Measurements from ENCODE around the gene FAT1. TPM values are rescaled to one million over a fixed set of nuclear protein-coding genes. Genes with fewer than 3 reads are reported as not detected.

Gene FAT1
- total RNA-seq, 1 donor from 2014 or later, result 50.3 TPM

DNA sequence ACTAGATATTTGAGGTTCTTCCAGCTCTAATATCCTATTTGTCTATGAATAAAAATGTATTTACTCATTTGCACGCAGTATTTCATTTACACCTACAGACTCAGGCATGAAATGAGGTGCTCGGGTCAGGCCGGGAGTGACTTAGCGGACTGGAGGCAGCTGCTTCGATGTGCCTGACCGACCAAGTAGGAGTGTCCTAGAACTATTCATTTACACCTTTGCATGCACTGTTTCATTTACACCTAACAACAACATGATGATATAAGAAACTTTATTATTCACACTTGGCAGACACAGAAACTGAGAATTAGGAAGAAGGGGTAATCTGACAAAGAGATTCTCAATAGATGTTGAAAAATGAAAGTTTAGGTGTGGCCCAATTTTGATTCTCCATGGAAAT is 28.7 kb upstream of the FAT1 start:
- DNase-seq (ENCODE audit: low spot score), result no peak

- no peak for DNase-seq (ENCODE audit: low spot score)
Observed at GRCh38 chr4:186749611-186750281, 26.1 kb upstream of the FAT1 start.

GRCh38 chr4:186746581-186746980 is 22.9 kb upstream of the FAT1 start:
- no peak for DNase-seq (ENCODE audit: low spot score)

GRCh38 chr4:186743261-186743660 is 19.6 kb upstream of the FAT1 start:
- no peak for DNase-seq (ENCODE audit: low spot score)

DNA sequence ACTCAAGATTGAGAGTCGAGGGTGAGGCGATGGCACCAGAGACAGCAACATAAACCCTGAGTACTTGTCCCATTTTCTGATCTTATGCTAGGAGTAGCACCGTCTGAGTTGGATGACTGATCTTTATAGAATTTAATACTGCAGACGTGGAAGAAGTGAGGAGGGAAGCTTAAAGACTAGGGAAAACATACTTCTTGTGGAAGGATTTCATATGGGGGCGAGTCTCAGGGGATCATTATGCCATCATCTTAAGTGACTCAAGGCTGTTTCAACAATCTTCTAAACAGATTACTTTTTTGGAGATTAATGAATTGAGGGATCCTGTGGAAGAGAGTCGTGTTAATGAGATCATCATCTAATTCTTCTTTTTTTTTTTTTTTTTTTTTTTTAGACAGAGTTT is 17.2 kb upstream of the FAT1 start:
- DNase-seq (ENCODE audit: low spot score), result no peak

GRCh38 chr4:186739802-186740434 is 16.3 kb upstream of the FAT1 start:
- no peak for DNase-seq (ENCODE audit: low spot score)

DNA sequence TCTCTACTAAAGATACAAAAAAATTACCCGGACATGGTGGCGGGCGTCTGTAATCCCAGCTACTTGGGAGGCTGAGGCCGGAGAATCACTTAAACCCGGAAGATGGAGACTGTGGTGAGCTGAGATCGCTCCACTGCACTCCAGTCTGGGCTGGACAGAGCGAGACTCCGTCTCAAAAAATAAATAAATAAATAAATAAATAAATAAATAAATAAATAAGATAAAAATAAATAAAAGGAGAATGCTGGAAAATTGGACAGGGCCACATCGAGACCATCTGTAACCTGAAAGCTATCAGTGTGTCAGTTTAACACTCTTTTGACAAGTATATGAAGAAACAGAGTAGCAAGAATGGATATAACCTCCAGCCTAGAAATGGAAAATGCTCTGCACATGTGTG is 15.7 kb upstream of the FAT1 start:
- no peak for DNase-seq (ENCODE audit: low spot score)

DNA sequence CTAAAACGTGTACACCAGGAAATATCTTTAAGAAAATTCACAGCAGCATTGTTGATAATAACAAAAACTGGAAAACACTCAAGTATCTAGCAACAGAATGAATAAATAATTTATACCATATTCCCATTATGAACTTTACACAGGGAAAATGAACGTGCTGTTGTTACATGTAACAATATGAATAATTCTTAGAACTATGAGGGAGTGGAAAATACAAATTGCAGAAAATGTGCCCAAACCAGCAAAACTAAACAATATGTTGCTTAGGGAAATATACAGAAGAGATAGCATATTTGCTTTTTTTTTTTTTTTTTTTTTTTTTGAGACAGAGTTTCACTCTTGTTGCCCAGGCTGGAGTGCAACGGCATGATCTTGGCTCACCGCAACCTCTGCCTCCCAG is 14.8 kb upstream of the FAT1 start:
- no peak for DNase-seq (ENCODE audit: low spot score)

DNA sequence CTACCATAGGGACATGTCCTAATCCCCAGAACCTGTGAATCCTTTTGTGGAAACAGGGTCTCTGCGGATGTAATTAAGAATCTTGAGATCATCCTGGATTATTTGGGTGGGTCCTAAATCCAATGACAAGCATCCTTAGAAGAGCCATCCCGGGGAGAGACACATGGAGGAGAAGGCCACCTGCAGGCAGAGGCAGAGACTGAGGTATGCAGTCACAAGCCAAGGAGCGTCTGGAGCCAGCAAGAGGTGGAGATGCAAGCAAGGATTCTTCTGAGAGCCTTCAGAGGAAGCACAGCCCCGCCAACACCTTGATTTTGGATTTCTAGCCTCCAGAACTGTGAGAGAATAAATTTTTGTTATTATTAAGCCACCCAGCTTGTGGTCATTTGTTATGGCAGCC is 13.8 kb upstream of the FAT1 start:
- no peak for DNase-seq (ENCODE audit: low spot score)

- DNase-seq (ENCODE audit: low spot score), result no peak
Observed at GRCh38 chr4:186736466-186736865, 12.8 kb upstream of the FAT1 start.

GRCh38 chr4:186734251-186734650 is 10.6 kb upstream of the FAT1 start:
- DNase-seq (ENCODE audit: low spot score), result no peak

DNA sequence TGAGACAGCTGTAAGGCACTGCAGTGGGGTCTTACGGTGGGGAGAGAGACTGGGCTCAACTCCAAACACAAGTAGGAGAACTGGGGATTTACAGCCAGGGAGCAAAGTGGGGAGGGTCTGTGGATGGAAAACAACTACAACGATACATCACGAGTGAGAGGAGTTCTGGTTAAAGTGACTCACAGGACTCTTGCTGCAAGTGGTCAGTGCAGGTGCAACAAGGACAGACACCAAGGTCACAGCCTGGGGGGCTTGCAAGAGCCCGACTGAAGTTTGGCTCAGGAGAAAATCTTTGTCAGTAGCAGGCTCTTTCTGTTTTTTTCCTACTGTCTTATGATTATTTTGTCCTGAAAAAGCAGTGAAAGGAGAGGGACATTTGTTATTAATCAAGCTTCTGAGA is 10.1 kb upstream of the FAT1 start:
- no peak for DNase-seq (ENCODE audit: low spot score)

DNA sequence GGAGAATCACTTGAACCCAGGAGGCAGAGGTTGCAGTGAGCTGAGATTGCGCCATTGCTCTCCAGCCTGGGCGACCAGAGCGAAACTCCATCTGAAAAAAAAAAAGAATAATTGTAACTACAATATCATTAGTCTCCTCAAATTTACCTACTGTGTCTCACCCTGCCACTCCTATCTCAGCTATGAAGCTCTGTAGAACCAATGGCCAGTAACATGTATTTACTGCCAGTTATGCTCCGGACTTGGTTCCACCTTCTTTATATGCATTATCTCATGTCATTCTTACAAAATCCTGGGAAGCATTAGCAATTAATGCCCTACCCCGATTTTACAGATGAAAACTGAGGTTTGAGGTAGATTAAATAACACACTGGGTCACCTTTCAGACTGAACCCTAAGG is 7.0 kb upstream of the FAT1 start:
- DNase-seq (ENCODE audit: low spot score), result no peak

GRCh38 chr4:186729856-186730255 is 6.2 kb upstream of the FAT1 start:
- DNase-seq (ENCODE audit: low spot score), result no peak

DNA sequence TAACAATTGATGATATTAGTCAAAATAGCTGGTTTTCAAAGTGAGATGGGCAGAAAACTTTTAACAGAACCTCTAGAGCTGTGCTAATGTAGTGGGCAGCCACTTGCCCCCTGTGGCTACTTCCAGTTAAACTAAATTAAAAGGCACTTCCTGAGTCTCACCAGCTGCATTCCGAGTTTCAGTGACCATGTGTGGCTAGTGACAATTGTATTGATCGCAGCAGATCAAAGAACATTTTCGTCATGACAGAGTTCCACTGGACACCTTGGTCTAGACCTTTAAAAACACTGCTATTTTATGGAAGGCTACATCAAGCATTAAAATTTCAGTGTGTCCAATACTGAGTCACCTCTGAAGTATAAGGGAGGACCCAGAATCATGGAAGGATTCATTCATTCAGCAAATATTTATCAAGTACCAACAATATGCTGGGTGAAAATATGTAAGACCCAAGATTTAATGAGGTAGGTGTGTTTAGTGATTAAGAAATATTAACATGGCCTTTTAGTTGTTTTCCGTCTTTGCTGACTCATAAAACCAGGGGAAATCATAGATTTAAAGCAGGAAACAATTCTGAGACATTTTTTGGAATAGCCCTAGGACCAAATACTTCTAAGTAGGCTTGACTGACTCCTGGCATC is 5.1 kb upstream of the FAT1 start:
- DNase-seq (ENCODE audit: low spot score), result no peak

DNA sequence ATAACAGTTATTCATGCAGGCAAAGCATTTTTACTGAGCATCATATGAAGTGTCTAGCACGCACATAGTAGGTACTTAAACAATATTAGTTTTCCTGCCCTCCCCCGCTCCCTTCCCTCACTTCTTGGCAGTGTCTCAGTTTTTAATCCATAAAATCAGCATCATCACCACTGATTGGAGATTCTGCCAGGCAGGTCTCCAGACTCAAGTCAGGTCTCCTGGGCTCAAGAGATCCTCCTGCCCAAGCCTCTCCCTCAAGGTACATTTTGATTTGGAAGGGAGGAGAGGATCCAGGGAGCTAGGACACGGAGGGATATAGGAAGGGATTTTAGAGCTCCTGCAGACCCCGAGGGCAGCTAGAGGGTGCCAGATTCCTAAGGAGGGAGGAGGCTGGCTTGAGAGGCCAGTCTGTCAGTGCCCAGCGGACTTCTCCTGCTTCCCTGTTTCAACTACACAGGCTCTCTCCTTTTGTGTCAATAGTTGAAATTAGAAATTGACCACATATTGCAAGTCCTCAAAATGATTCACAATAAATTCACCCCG is 4.4 kb upstream of the FAT1 start:
- no peak for DNase-seq (ENCODE audit: low spot score)

DNA sequence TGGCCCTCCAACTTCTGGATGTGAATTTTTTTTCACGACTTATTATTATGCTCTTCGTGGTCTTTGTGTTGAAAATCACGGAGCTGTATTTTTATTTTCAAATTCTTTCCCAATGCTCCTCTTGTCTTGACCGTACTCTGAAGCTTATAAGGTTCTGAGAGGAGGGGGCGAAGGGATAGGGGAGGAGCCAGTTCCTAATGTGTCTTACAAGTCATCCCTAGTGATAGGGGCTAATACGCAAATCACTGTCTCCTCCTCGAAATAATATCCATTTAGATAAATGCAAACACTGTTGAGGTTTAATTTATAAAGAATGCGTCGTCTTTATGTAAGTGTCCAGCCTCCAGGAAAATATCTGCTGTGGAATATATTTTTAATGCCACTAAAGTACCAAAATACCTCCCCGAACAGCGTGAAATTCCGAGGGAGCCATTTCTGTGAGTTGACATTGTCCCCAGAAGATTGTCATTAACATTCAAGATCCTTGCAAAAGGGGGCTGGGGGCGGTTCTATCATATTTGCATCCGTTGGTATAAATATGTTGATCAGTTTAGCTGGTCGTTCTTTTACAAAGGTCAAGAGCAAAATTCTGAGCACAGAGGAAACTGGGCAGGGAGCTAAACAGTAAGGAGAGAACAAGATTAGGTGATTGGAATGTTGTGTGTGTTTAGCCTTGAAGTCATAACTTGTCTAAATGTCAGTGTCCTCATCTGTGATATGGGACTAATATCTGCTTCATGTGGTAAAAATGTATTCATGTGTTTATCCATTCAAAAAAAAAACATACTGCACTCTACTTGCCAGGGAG is 3.7 kb upstream of the FAT1 start:
- no peak for DNase-seq (ENCODE audit: low spot score)

GRCh38 chr4:186726426-186727168 is 2.9 kb upstream of the FAT1 start:
- peak; percentile 94 for DNase-seq (ENCODE audit: low spot score)

DNA sequence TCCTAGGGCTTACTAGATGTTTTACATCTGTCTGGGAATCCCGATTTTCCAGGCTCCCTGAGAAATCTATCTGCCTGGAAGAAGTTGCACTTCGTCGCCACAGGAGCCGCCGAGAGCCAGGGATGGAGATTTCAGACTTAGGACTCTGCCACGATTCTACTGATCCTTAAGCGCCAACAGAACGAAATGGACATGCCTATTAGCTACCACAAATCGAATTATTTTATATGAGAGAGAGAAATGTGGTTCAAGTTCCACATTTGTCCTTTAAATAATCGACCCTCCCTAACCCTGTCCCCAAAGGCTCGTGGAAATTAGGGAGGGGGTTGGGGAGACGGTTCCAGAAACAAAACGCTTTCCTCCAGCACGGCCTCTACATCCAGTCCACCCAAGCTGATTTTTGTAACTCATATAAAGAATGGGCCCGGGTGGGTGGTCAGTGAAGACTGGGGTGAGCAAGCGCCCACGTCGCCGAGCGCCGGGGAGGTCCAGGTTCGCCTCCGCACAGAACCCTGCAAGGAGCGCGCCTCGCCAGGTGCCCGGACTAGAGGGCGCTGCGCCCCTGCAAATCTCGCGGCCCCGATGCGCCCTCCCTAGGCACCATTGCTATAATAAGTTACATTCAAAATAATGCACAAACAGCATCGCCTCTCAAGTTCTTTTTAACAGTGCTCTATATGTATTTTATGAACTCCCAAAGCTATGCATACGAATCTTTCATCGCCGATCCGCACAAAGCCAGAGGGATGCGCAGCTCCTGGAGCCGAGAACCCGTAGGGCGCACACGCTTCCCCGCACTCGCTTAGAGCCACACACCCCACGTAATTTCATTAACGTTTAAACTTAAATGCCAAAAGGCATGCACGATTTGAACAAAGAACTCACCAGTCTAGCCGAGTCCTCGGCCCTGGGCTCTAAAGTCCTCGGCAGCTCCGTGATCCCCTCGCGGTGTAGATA is 2.1 kb upstream of the FAT1 start:
- no peak for DNase-seq (ENCODE audit: low spot score)
